Renal cortex interstitium (tissue), 11 donors: ENCODE measurements around the gene DIAPH3. TPM values are rescaled to one million over a fixed set of nuclear protein-coding genes. Genes with fewer than 3 reads are reported as not detected.

Experiments
- DNase-seq, 11 donors: peaks; one replicate each; pipeline ENCODE4 v3.0.0-alpha.2; 2013; ENCODE audit warnings: low read depth in 9 of 11, low spot score in 4 of 11; ENCODE audit errors: extremely low read depth in 1 of 11
- polyA plus RNA-seq, 3 donors: library from polyadenylated mRNA; unstranded; fragments of 120-200 nt; gene quantifications; one replicate each; pipeline ENCODE4 v1.2.1, GENCODE V29; 2013; ENCODE audit not compliant: insufficient read length in 3 of 3

DIAPH3 gene
- polyA plus RNA-seq, 3 donors: 10.7 to 14.3 (median 14.3) TPM

DNA sequence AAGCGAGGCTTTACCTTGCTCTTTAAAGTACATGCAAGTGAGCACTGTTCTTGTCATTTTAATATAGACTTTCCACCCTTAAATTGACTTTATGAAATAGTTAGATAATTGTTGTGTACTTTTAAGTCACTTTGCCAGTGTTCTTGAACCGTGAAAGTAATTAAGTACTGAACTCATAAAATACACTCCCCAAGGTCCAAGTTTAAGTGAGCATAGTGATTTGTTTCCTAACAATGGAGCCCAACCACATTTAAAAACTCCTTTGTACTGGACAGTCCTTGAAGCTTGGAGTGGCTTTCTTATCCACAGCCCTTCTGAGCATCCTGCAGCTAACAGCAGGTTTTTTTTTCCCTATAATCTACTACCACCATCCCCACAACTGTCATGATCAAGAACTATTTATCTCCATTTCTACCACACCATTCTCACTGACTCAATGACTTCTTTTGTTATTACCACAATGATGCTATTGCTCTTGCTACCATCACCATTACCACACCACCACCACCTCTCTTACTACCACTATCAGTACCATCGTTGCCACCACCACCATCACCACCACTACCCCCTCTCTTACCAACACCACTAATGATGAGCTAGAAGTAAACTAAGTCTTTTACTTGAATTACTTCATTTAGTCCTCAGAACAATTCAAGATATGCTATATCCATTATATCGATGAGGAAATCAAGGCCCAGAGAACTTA, 452.6 kb downstream of the DIAPH3 start:
- DNase-seq: peak in 9 of 11 donors; percentile 15 to 58 (median 29)

DNA sequence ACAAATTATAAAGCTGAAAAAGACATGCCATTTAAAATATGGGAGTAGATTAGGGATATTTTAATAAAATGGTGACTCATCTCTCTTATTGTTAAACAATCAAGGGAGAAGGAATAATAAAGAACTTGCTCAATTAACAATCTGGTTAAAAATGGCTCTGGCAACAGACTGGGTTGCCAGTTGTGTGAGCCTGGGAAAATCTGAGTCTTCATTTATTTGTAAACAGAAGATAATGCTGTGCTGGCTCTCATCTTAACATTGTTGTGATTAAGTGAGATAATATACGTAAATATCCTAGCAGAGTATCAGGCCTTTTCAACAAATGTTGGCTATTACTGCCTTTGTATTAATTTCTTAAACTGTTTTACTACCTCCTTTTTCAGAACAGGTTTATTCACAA, 453.3 kb downstream of the DIAPH3 start:
- DNase-seq: no peak

DNA sequence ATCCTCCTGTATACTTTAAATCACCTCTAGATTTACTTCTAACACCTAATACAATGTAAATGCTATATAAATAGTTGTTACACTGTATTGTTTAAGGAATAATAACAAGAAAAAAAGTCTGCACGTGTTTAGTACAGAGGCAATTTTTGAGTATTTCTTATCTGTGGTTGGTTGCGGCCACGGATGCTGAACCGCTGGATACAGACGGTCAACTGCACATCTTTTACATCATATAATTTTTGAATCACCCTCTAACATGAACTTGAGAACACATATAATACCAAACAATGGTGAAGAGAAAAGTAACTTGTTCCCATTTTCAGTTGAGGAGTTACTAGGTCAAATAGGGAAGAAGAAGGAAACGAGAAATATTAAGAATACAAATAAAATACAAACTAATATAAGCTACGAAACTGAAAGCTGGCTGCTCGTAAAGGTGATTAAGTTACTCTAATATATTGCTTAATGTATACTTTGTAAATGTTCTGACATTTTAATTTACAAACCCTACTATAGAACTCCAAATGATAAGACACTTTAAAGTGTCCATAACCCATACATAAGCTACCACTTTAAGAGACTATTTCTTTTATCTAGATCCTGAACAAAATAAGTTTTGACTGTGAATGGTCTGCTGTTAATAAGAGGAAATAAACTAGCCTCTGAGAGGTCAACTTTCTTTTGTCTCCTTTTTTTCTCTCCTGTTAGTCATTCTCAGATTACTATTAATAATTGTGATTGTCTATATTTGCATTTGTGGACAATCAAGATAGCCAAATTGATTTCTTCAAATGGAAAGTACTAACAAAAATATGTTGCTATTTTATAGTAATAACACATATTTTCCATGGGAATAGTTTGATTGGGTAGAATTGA, 457.4 kb downstream of the DIAPH3 start:
- DNase-seq: no peak

DNA sequence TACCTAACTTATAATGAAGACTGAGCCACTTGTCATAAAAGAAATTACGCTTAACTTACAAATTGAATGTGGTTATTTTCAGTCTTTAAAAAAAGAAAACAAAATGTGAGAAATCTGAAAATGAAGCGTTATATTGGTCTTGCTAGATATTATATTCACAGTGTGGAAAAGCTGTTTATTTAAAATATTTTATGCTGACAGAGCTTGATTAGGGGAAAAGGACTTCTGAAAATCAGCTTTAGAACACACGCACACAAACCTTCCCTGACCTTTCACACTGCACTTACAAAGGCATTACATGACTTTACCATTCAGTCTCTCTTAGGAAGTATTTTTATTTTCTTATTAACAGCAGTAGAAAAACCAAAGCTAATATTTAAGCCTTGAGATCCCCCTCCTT, 461.5 kb downstream of the DIAPH3 start:
- no peak for DNase-seq

DNA sequence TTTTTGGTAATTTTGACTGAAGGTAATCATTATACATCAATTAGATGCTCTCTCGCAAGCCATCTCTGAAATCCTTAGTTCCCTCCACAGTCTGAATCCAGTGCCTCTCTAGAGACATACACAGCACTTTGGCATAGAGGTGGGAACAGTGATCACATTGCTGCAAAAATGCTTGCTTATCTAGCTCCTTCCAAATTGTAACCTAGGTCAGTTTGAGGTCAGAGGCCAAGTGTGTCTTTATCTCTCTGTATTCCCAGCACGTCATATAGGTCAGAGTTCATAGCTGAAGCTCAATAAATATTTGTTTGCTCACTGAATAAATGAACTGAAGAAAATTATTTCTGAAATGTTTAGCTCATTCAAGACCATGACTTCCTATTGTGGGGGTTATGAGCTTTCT, 462.5 kb downstream of the DIAPH3 start:
- DNase-seq: no peak

DNA sequence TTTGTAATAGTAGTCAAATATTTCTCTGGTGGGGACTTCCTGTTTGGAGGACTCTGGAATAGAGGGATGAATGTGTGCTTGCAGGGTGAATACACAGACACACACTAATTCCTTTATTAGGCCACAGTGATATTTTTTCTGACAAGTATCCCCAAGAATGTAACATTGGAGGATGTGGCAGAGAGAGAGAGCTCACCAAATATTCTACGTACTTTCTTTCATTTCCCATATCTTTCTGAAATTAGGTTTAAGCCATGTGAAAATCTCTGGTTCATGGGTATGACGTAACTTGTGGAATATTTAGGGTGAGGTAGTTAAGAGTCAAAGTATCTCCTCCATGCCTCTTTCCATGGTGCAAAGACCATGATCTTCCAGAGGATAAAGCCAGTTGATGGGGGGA, 463.4 kb downstream of the DIAPH3 start:
- no peak for DNase-seq

DNA sequence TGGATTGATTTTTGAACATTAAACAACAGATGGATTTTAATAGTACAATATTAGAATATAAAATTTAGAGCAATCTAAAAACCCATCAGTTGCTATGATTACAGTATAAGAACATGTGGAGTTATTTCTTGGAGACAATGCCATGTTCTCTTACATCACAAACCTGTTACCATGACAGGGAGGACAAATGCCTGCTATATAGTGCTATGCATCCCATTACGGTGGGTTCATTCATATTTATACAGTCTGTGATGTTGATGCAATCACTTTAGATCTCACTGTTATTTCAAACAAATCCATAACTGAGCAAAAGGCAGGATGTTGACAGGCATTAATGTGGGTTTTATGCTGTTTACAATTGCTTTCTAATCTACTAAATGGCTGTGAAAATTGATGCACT, 467.5 kb downstream of the DIAPH3 start:
- no peak for DNase-seq

DNA sequence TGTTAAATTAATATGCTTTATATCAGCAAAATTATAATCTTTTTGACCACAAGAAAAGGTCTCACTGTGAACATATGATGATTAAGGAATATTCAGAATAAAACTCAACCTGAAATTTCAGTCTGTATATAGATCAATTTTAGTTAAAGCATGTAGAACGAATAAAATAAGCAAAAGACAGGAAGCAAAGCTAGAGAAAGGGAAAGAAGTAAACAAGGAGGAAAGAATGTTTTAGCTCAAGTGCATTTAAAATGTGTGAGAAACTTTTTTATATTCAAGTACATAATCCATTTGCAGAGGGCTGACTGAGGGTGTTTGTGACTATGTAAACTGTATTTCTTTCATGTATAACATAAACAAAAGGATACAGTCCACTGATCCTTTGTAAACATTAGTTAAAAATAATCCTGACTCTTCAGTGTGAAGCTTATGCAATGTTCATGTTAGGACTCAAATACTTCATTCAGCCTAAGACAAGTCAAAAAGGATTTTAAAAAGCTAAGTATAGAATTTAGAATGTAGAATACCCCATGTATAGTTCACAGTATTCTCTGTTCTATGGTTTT, 472.1 kb downstream of the DIAPH3 start:
- no peak for DNase-seq

DNA sequence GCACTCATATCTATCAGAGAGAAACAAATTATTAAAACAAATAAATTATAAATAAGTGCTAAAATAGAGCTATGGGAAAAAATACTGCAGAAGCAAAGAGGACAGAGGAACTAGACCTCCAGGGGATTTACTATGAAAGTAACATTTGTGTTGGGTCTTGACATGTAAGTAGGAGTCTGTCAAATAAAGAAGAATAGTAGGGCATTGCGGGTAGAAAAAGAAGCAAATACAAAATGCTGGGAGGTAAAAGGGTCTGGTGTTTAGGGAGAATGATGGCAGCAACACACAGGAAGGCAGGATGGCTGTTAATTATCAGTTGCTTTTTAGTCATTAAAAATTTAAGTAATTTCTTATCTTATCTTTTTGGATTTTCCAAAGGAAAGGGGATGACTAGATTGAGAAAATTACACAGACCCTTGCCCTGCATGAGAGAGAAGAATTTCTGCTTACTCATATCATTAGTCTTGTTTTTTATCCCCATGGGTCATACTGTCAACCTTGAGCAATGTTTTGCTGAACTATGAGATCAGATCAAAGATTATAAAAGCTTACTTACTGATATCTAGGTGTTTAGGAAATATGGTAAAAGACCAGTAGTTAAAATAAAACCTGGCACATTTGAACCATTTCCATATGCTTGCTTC, 472.7 kb downstream of the DIAPH3 start:
- DNase-seq: no peak

DNA sequence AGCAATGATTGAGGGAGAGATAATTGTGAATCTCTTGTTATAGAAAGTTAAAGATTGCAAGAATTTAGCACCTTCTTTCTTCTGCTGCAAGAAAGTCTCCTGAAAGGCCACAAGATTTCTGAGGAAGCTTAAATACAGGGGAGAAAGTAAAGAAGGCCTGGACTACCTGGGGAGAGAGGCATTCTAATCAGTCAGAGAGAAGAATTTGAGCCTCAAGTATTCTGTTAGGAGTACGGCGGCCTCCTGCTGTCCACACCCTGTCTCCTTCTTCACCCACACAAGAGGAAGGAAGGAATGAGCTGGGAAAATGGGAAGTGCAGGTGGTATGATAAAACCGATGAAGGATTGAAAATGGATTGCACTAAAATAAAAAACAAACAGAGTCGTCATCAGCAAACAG, 474.7 kb downstream of the DIAPH3 start:
- no peak for DNase-seq

DNA sequence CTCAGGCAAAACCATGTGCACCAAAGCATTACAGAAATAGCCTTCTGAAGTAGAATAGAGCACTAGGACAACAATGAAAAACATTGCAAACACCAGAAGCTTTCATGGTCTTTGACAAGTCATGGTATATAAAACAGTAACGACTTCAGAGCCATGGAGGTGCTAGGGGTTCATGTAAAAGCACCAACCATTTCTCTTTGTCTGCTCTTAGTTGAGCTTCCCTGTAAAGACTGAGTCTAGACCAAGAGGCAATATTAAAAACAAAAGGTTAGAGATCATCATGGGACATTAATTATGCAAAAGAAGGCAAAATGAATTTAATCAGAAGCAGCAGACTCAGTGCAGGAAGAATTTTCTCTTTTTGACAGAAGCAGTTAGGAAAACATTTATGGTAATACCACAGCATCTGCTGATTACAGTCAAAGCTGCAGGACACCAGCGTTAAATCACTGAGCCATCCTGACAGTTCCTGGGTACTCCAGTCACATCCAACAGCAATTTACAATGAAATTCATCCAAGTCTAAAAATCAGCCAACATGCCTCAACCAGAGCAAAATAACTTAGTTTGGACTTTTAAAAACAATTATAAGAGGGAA, 476.8 kb downstream of the DIAPH3 start:
- DNase-seq: no peak

DNA sequence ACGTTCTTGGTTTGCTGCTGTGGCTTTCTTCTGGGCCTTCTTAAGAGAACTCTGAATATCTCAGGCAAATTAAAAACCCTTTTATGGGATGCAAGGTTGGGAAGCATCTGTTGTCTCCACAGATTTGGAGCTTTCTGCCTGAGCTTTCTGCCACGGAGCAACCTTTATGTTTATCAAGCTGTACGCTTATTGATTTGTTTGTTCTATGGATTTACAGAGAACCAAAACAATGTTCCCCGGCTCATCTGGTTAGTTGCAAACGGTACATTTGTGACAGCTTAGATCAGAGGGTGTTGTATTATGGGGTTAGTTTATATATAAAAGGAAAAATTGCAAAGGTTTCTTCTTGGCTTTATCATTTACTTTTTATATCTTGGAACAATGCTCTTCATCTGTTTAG, 479.6 kb downstream of the DIAPH3 start:
- no peak for DNase-seq

DNA sequence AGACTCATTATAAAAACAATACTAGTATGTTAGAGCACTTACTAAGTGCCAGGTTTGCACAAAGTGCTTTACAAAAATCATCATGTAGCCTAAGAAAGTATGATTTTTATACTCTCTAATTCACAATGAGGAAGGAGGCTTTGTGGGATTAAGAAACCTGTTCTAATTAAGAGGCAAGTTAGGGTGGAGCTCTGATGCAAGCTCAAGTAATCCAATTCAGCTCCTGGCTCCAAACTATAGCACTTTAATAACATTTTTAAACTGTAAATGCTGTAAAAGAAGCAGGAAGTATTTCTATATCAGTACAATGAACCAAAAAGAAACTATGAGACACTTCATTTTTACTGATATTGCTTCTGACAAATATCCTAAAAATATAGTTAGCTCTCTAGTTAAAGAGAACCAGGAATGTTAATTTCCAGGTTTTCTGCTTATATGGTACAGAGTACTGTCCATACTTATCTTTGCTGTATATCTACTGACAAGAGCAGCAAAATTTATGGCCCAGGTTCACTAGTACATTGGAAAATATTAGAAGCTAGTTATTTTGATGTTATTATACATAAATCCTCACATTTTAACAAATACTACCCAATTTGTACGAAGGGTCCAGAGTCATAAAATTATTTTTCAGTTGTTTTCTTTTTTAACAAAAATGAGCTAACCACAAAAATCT, 482.0 kb downstream of the DIAPH3 start:
- DNase-seq: no peak

DNA sequence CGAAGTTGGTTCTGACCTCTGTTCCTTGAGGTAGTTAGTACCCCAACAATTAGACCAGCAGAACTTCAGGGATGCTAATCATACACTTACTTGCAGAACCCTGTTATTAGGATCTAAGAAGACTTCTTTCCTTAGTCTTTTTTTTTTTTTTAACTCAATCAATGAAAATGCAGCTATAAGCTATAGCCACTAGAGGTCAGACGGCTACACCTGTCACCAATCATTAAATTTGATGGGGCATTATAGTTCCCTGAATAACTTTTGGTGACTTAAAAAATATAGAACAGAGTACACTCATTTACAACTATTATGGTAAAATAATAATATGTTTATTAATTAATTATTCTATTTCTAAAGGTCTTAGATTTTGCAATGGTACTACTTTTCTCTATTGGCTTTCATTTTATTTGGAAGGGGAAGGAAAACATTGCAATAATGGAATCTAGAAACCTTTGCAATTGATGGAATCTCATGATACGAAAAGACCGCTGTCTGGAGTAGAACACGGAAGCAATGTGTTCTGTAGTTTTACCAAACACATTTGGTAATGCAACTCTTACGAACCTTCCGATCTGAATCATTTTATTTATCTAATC, 483.2 kb downstream of the DIAPH3 start:
- DNase-seq: no peak

DNA sequence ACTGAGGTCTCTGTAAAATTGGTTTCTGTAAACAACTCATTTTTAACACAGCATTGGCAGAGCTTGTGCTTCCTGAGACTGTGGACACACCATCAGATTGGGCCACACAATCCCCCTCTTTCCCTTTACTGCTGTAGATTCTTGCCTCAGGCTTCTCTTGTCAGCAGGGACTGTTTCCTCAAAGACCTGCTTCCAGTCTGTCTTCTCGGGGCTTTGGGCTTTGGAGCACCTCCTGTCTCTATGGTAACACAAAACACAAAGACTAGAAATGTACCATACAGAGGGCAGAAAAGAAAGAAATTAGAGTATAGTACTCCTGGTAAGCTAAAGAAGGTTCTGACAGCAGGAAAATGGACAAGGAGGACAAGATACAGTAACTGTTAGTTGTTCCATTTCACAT, 484.5 kb downstream of the DIAPH3 start:
- DNase-seq: no peak

DNA sequence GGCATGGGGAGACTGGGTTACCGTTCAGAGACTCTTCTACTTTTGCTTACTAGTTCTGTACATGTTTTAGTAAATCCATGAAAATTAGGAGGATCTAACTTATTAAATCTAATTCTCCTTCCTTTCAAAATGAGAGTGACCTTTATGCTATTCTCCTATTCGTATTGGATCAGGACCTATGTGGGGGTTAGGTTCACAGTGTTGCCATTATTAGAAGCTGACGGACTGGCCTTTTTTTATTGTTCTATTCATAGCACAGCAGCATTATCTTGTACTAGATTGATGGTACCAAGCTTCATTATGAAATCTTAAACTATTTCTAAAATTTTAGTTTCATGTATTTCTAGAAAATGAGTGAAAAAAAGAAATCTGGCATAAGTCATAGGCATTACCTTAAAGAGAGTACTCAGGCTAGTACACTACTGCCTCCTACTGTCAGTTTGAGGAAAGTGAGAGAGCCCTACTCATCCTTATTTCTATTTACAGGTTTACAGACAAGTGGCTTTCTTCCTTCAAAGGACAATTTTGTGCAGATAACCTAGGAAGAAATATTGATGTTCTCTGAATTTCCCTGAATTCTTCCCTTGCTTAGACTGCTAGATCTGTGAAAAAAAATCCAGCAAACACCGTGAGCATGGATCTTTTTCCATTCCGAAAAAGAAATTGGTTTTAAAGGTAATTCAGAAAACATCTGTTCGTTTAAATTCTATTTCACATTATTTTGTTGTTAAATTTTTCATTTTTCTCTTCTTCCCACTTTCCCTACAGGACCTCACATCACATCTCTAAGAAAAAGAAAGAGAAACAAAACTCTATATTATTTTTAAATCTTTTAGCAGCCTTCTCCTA, 485.5 kb downstream of the DIAPH3 start:
- peak in 3 of 11 donors; percentile 28 to 43 (median 35) for DNase-seq

DNA sequence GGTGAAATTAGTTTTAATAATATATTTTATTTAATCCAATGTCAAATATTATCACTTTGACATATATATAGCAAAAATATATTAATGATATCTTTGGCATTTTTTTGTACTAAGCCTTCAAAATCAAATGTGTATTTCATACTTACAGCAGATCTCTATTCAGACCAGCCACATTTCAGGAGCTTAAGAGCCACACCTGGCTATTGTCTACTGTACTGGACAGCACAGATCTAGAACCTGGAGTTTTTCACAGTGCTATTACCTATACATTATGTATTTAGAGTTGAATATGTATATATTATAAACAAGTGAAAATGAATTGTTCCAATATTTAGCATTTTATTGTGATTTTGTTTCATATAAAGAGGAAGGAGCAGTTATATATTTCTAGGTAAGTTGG, 486.3 kb downstream of the DIAPH3 start:
- DNase-seq: no peak

DNA sequence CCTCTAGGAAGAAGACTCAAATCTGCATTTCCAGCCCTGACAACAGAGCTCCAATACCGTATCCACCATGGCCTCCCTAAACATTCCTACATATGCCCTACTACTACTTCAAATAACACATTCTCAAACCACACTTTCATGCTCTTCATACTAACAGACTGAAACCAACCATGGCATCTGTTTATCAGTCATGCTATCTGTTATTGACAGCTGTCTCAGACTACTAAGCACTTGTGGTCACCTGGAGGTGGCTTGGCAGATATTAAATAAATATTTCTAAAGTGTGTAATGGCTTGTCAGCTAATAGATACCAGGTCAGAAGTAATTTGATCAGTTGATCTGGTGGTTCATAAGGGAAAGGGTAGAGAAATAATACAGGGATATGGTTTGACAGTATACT, 489.1 kb downstream of the DIAPH3 start:
- no peak for DNase-seq
